Measurements from ENCODE around the gene PPM1L. TPM values are rescaled to one million over a fixed set of nuclear protein-coding genes. Genes with fewer than 3 reads are reported as not detected.

Gene PPM1L
- total RNA-seq, 1 experiment from 2014 or later: 4.3 TPM

GRCh38 chr3:161026612-161027510, 270.8 kb downstream of the PPM1L start:
- no peak for DNase-seq (ENCODE audit: low read depth)

GRCh38 chr3:161028555-161029153, 272.6 kb downstream of the PPM1L start:
- DNase-seq (ENCODE audit: low read depth): no peak

GRCh38 chr3:161031134-161031533, 275.1 kb downstream of the PPM1L start:
- DNase-seq (ENCODE audit: low read depth): no peak

- peak; percentile 35 for DNase-seq (ENCODE audit: low read depth)
These were observed 279.0 kb downstream of the PPM1L start for GRCh38 chr3:161034913-161035550.

GRCh38 chr3:161035711-161036110, 279.7 kb downstream of the PPM1L start:
- DNase-seq (ENCODE audit: low read depth): peak; percentile 21

- no peak for DNase-seq (ENCODE audit: low read depth)
These were observed 282.7 kb downstream of the PPM1L start for GRCh38 chr3:161038725-161039124.

GRCh38 chr3:161042023-161042501, 286.0 kb downstream of the PPM1L start:
- DNase-seq (ENCODE audit: low read depth): no peak

- no peak for DNase-seq (ENCODE audit: low read depth)
These were observed 287.5 kb downstream of the PPM1L start for GRCh38 chr3:161043336-161044035.

- no peak for DNase-seq (ENCODE audit: low read depth)
These were observed 293.7 kb downstream of the PPM1L start for GRCh38 chr3:161049683-161050248.

GRCh38 chr3:161050935-161051334, 294.9 kb downstream of the PPM1L start:
- no peak for DNase-seq (ENCODE audit: low read depth)

GRCh38 chr3:161051856-161052255, 295.8 kb downstream of the PPM1L start:
- no peak for DNase-seq (ENCODE audit: low read depth)

GRCh38 chr3:161054860-161055604, 299.0 kb downstream of the PPM1L start:
- no peak for DNase-seq (ENCODE audit: low read depth)

GRCh38 chr3:161064413-161064812, 308.4 kb downstream of the PPM1L start:
- DNase-seq (ENCODE audit: low read depth): no peak

- DNase-seq (ENCODE audit: low read depth): no peak
These were observed 310.9 kb downstream of the PPM1L start for GRCh38 chr3:161066930-161067329.

GRCh38 chr3:161067335-161067734, 311.3 kb downstream of the PPM1L start:
- DNase-seq (ENCODE audit: low read depth): no peak

- DNase-seq (ENCODE audit: low read depth): peak; percentile 97
These were observed 313.6 kb downstream of the PPM1L start for GRCh38 chr3:161069511-161070251.

- peak; percentile 61 for DNase-seq (ENCODE audit: low read depth)
These were observed 314.4 kb downstream of the PPM1L start for GRCh38 chr3:161070252-161070930.

GRCh38 chr3:161070980-161071663, 315.1 kb downstream of the PPM1L start:
- DNase-seq (ENCODE audit: low read depth): no peak
